ENCODE data around the gene TFF3.

DNA sequence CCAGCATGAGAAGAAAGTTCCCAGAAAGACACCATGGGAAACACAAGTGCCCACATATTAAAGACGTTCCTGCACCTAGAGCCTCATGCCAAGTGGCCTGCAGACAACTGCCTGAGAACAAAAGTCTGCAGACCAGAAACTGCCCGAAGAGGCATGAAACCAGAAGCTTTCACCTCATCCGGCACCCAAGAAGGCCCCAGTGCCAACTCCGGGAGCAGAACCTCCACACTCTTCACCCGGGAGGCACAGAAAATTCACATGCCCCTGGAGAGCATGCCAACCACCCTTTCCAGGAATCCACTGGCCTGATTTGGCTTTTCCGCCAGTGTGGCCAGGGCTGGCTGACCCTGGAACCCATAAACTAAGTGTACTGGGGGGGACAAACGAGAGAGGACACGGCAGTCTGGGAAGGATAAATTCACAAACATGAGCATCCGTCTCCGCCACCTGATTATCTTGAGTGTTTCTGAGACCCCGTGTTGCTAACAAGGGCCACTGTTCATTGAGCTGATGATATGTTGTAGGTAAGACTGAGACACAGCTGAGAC is 28.8 kb upstream of the TFF3 start:
- TF ChIP-seq POLR2A (IDR thresholded peaks at IDR 0.05), result no peak
- TF ChIP-seq, protein P1, sequence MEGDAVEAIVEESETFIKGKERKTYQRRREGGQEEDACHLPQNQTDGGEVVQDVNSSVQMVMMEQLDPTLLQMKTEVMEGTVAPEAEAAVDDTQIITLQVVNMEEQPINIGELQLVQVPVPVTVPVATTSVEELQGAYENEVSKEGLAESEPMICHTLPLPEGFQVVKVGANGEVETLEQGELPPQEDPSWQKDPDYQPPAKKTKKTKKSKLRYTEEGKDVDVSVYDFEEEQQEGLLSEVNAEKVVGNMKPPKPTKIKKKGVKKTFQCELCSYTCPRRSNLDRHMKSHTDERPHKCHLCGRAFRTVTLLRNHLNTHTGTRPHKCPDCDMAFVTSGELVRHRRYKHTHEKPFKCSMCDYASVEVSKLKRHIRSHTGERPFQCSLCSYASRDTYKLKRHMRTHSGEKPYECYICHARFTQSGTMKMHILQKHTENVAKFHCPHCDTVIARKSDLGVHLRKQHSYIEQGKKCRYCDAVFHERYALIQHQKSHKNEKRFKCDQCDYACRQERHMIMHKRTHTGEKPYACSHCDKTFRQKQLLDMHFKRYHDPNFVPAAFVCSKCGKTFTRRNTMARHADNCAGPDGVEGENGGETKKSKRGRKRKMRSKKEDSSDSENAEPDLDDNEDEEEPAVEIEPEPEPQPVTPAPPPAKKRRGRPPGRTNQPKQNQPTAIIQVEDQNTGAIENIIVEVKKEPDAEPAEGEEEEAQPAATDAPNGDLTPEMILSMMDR (IDR thresholded peaks at IDR 0.05), result no peak

Measured in Peyer's patch (tissue), 4 donors.